ENCODE measurements around the gene EPN2.

Gene EPN2

GRCh38 chr17:19365833-19366636, 128.9 kb downstream of the EPN2 start:
- DNase-seq (ENCODE audit: low spot score): no peak

GRCh38 chr17:19366637-19366972, 129.4 kb downstream of the EPN2 start:
- DNase-seq (ENCODE audit: low spot score): no peak

GRCh38 chr17:19368229-19368628, 131.1 kb downstream of the EPN2 start:
- DNase-seq (ENCODE audit: low spot score): no peak

GRCh38 chr17:19369107-19369778, 132.1 kb downstream of the EPN2 start:
- no peak for DNase-seq (ENCODE audit: low spot score)

- DNase-seq (ENCODE audit: low spot score): no peak
These were observed 132.8 kb downstream of the EPN2 start for GRCh38 chr17:19369846-19370492.

- DNase-seq (ENCODE audit: low spot score): no peak
These were observed 133.4 kb downstream of the EPN2 start for GRCh38 chr17:19370493-19370960.

- DNase-seq (ENCODE audit: low spot score): no peak
These were observed 134.3 kb downstream of the EPN2 start for GRCh38 chr17:19371259-19372010.

- DNase-seq (ENCODE audit: low spot score): no peak
These were observed 134.8 kb downstream of the EPN2 start for GRCh38 chr17:19372011-19372370.

GRCh38 chr17:19372439-19372838, 135.3 kb downstream of the EPN2 start:
- DNase-seq (ENCODE audit: low spot score): no peak

- DNase-seq (ENCODE audit: low spot score): no peak
These were observed 135.8 kb downstream of the EPN2 start for GRCh38 chr17:19372866-19373504.

GRCh38 chr17:19374136-19374535, 137.0 kb downstream of the EPN2 start:
- no peak for DNase-seq (ENCODE audit: low spot score)

- no peak for DNase-seq (ENCODE audit: low spot score)
These were observed 138.6 kb downstream of the EPN2 start for GRCh38 chr17:19375732-19376131.

- no peak for DNase-seq (ENCODE audit: low spot score)
These were observed 139.6 kb downstream of the EPN2 start for GRCh38 chr17:19376811-19377210.

- DNase-seq (ENCODE audit: low spot score): peak; percentile 98
These were observed 140.6 kb downstream of the EPN2 start for GRCh38 chr17:19377602-19378415.

GRCh38 chr17:19378416-19379360, 141.5 kb downstream of the EPN2 start, which contains the start of gene MAPK7:
Gene MAPK7 (plus strand): TSS chr17:19378498. CDS start chr17:19378901, 403 bp downstream.
- DNase-seq (ENCODE audit: low spot score): no peak

GRCh38 chr17:19379361-19380065, 142.3 kb downstream of the EPN2 start:
- DNase-seq (ENCODE audit: low spot score): no peak

GRCh38 chr17:19380481-19381301, 143.5 kb downstream of the EPN2 start:
- DNase-seq (ENCODE audit: low spot score): no peak

GRCh38 chr17:19381361-19381740, 144.2 kb downstream of the EPN2 start:
- DNase-seq (ENCODE audit: low spot score): no peak
